RWPE2 (cell line): ENCODE measurements around the gene CDC45.

ENCODE experiments used
- ATAC-seq: fragments of 200-7000 bp; cut with Tn5 transposase; 3 replicates; pipeline ENCODE4 v1.9.1; 2021; ENCODE audit warnings: low read depth
- DNase-seq: peaks from one replicate; pipeline ENCODE4 v3.0.0-alpha.2; 2020; ENCODE audit warnings: low spot score
- H3K27ac ChIP-seq: fragments of 450-650 bp; 2 replicates; pipeline ENCODE4 v1.5.1; 2017; ENCODE audit warnings: mild to moderate bottlenecking; ENCODE audit not compliant: poor library complexity, severe bottlenecking
- H3K27me3 ChIP-seq: fragments of 250-450 bp; sonication (Bioruptor Pico); 2 replicates; pipeline ENCODE4 v1.5.1; 2021; ENCODE audit warnings: mild to moderate bottlenecking, moderate library complexity; ENCODE audit not compliant: insufficient read depth, poor library complexity, severe bottlenecking
- H3K36me3 ChIP-seq: fragments of 250-450 bp; sonication (Bioruptor Pico); 2 replicates; pipeline ENCODE4 v1.5.1; 2020; ENCODE audit warnings: low read depth, mild to moderate bottlenecking, moderate library complexity
- H3K4me1 ChIP-seq: fragments of 250-450 bp; sonication (Bioruptor Pico); 2 replicates; pipeline ENCODE4 v1.5.1; 2021; ENCODE audit warnings: mild to moderate bottlenecking, moderate library complexity; ENCODE audit not compliant: insufficient read depth, poor library complexity, severe bottlenecking
- H3K4me3 ChIP-seq: fragments of 250-450 bp; sonication (Bioruptor Pico); 2 replicates; pipeline ENCODE4 v1.5.1; 2021; ENCODE audit warnings: mild to moderate bottlenecking, moderate library complexity; ENCODE audit not compliant: severe bottlenecking
- H3K9me3 ChIP-seq: fragments of 250-450 bp; sonication (Bioruptor Pico); 2 replicates; pipeline ENCODE4 v1.5.1; 2021; ENCODE audit warnings: mild to moderate bottlenecking, moderate library complexity; ENCODE audit not compliant: severe bottlenecking
- CTCF ChIP-seq: fragments of 450-650 bp; IDR thresholded peaks from one replicate; pipeline ENCODE4 v1.5.1; 2017; ENCODE audit warnings: mild to moderate bottlenecking, moderate library complexity; ENCODE audit not compliant: poor library complexity, severe bottlenecking

Gene CDC45

DNA sequence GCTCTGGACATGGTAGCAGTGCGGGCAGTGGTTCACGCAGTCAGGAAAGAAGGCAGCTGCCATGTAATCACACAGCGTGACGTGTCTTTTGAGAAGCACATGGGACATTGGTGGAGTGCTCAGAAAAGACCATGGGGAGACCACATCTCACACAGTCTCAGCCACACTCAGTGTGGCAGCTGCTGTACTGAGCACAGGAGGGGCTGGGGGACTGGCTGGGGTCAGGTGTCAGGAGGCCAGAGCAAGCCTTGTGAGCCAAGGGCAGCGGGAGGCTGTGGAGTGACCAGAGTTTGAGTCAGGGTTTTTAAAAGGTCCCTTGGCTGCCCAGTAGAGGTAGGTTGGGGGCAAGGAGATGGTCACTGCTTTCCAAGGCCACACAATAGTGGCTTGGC is 26.0 kb downstream of the CDC45 start:
- DNase-seq (no peak), ATAC-seq (no peak)
- Histone ChIP-seq H3K4me3 (no peak overlapping the region), H3K9me3 (no peaks in the 10 kb centered on the region), H3K27ac (no peak overlapping the region), H3K4me1 (peaks cover 6% of the 10 kb centered on the region), H3K27me3 (no peaks in the 10 kb centered on the region), H3K36me3 (peaks cover 59% of the 10 kb centered on the region)
- no peak for TF ChIP-seq CTCF

- DNase-seq: no peak
- no peak for ATAC-seq
Measured at GRCh38 chr22:19506212-19506611, 26.5 kb downstream of the CDC45 start.

DNA sequence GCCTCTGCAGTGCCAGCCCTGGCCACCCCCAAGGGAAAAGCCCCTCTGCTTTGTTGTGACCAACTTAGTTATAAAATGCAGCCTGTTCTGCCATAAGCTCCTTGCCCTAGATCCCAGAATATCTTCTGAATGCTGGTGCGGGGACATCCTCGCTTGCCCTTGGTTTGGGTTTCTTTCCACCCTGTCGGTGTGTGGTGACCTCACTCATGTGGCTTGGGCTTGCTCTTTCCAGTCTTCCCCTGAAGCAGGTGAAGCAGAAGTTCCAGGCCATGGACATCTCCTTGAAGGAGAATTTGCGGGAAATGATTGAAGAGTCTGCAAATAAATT is 27.8 kb downstream of the CDC45 start:
- no peaks in the 10 kb centered on the region for H3K27me3 ChIP-seq
- H3K4me1 ChIP-seq: peaks cover 10% of the 10 kb centered on the region
- no peaks in the 10 kb centered on the region for H3K9me3 ChIP-seq
- no peak for DNase-seq
- no peak overlapping the region for H3K27ac ChIP-seq
- no peak for TF ChIP-seq CTCF
- peaks cover 74% of the 10 kb centered on the region for H3K36me3 ChIP-seq
- no peak overlapping the region for H3K4me3 ChIP-seq
- no peak for ATAC-seq

More at GRCh38 chr22:19506212-19506611, 26.5 kb downstream of the CDC45 start:
- Histone ChIP-seq H3K4me1 (peaks cover 10% of the 10 kb centered on the region), H3K27ac (no peak overlapping the region), H3K4me3 (no peak overlapping the region), H3K9me3 (no peaks in the 10 kb centered on the region), H3K36me3 (peaks cover 64% of the 10 kb centered on the region), H3K27me3 (no peaks in the 10 kb centered on the region)
- TF ChIP-seq CTCF: no peak

GRCh38 chr22:19508024-19508776 is 28.5 kb downstream of the CDC45 start:
- no peak for TF ChIP-seq CTCF
- ATAC-seq (no peak), DNase-seq (no peak)
- peaks cover 2% of the 10 kb centered on the region for H3K9me3 ChIP-seq
- peaks cover 79% of the 10 kb centered on the region for H3K36me3 ChIP-seq
- H3K27ac ChIP-seq: no peak overlapping the region
- H3K4me1 ChIP-seq: peaks cover 10% of the 10 kb centered on the region
- no peaks in the 10 kb centered on the region for H3K27me3 ChIP-seq
- H3K4me3 ChIP-seq: no peak overlapping the region

- DNase-seq: no peak
- no peak for ATAC-seq
- peaks cover 89% of the 10 kb centered on the region for H3K36me3 ChIP-seq
- no peak overlapping the region for H3K27ac ChIP-seq
- peaks cover 10% of the 10 kb centered on the region for H3K4me1 ChIP-seq
- no peak overlapping the region for H3K4me3 ChIP-seq
- peaks cover 2% of the 10 kb centered on the region for H3K9me3 ChIP-seq
- no peak for TF ChIP-seq CTCF
- H3K27me3 ChIP-seq: no peaks in the 10 kb centered on the region
Measured at GRCh38 chr22:19509191-19509590, 29.5 kb downstream of the CDC45 start.
